DOHH2 (cell line): ENCODE results near the gene ZNF396.

ENCODE experiments used
- EZH2phosphoT487 ChIP-seq: fragments of 200-600 bp; sonication (generic); IDR thresholded peaks from 2 replicates; pipeline ENCODE4 v1.6.1; 2017; ENCODE audit warnings: borderline replicate concordance, mild to moderate bottlenecking, antibody characterized with exemption, low read length, moderate library complexity, mixed read lengths
- TF ChIP-seq, protein P1 (sequence below): fragments of 200-600 bp; sonication (generic); IDR thresholded peaks from one replicate; pipeline ENCODE4 v1.5.1; 2014; ENCODE audit warnings: antibody characterized with exemption, mild to moderate bottlenecking, low read depth, low read length; ENCODE audit not compliant: poor library complexity, severe bottlenecking

DNA sequence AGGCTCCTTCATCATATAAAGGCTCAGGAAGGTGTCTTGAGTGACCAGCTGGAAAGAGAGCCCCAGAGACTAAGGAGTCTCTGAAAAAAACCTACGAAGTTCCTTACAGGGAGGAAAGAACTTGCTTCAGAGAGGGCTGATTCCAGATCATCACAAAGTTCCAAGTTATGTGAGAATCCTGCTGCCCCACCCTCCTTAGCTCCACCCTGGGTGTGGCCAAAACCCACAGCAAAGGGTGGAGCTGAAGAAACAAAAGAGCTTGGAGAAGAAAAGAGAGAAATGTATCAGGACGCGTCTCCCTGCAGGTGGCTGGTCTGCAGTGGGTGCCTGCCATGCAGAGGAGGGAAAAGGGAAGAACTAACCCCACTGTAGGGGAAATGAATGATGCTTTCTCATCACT, 32.8 kb upstream of the ZNF396 start:
- TF ChIP-seq, protein P1, sequence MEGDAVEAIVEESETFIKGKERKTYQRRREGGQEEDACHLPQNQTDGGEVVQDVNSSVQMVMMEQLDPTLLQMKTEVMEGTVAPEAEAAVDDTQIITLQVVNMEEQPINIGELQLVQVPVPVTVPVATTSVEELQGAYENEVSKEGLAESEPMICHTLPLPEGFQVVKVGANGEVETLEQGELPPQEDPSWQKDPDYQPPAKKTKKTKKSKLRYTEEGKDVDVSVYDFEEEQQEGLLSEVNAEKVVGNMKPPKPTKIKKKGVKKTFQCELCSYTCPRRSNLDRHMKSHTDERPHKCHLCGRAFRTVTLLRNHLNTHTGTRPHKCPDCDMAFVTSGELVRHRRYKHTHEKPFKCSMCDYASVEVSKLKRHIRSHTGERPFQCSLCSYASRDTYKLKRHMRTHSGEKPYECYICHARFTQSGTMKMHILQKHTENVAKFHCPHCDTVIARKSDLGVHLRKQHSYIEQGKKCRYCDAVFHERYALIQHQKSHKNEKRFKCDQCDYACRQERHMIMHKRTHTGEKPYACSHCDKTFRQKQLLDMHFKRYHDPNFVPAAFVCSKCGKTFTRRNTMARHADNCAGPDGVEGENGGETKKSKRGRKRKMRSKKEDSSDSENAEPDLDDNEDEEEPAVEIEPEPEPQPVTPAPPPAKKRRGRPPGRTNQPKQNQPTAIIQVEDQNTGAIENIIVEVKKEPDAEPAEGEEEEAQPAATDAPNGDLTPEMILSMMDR, result no peak
- no peak for TF ChIP-seq EZH2phosphoT487
